HCT116 (cell line): ENCODE data around the gene SLC12A8. TPM values are rescaled to one million over a fixed set of nuclear protein-coding genes. Genes with fewer than 3 reads are reported as not detected.

ENCODE experiments used
- ATAC-seq: fragments of 200-7000 bp; cut with Tn5 transposase; 2 replicates; pipeline ENCODE4 v1.9.1; 2020; ENCODE audit warnings: mild to moderate bottlenecking, moderate library complexity
- BruUV-seq: library from RNA; stranded (reverse); fragments of 400-500 nt; replicated peaks from 2 replicates; lab custom pipeline; 2021; lab: Mats Ljungman, UMichigan
- CTCF ChIA-PET: fragments of 300-600 bp; sonication (Branson Sonifier 250); formaldehyde crosslinking; loops from one replicate; lab custom pipeline; 2021; ENCODE audit warnings: antibody characterized with exemption; lab: Charles Lee
- POLR2A ChIA-PET: fragments of 300-600, 350-600 bp; sonication (Branson Sonifier 250); formaldehyde crosslinking; loops from one replicate; lab custom pipeline; 2021; ENCODE audit warnings: antibody characterized with exemption; lab: Charles Lee
- RAD21 ChIA-PET, 2 experiments: fragments of 300-600 bp; sonication (Branson Sonifier 250); formaldehyde crosslinking; loops; one replicate each; lab custom pipeline; 2023; ENCODE audit warnings: low total read pairs in 2 of 2; ENCODE audit not compliant: uncharacterized antibody in 2 of 2, unreplicated experiment in 2 of 2, low non-redundant PET in 1 of 2; lab: Charles Lee
- DNase-seq: peaks from one replicate; pipeline ENCODE4 v3.0.0-alpha.2; 2010; ENCODE audit warnings: low read depth, low spot score
- H2AFZ ChIP-seq: fragments of 200-600 bp; shearing (Covaris generic), sonication (generic); 2 replicates; pipeline ENCODE4 v1.6.1; 2017; ENCODE audit warnings: low read depth, mixed run types, mixed read lengths, antibody characterized with exemption, low read length; ENCODE audit not compliant: poor library complexity, severe bottlenecking
- H3K27ac ChIP-seq: 2 replicates; pipeline ENCODE4 v1.5.1; 2012; ENCODE audit warnings: low read depth, low read length
- H3K27me3 ChIP-seq: fragments of 200-600 bp; sonication (generic); 2 replicates; pipeline ENCODE4 v1.6.1; 2016; ENCODE audit warnings: mixed run types, low read length, mixed read lengths; ENCODE audit not compliant: insufficient read depth
- H3K36me3 ChIP-seq, 2 experiments: fragments of 200-500 bp in 1 of 2; fragments of 200-600 bp in 1 of 2; sonication (Bioruptor generic) in 1 of 2; sonication (generic) in 1 of 2; 2 replicates each; pipeline versions ENCODE4 v1.5.1 to v1.6.1; 2014 to 2016; ENCODE audit warnings: low read length in 2 of 2, inconsistent platforms in 1 of 2, mixed read lengths in 1 of 2, mixed run types in 1 of 2; ENCODE audit not compliant: insufficient read depth in 2 of 2, control insufficient read depth in 1 of 2
- H3K4me1 ChIP-seq, 2 experiments: fragments of 200-600 bp in 1 of 2; sonication (generic) in 1 of 2; 2 replicates each; pipeline versions ENCODE4 v1.5.1 to v1.6.1; 2012 to 2017; ENCODE audit warnings: low read length in 2 of 2, inconsistent platforms in 1 of 2, mild to moderate bottlenecking in 1 of 2, mixed read lengths in 1 of 2, mixed run types in 1 of 2, moderate library complexity in 1 of 2; ENCODE audit not compliant: insufficient read depth in 2 of 2, control insufficient read depth in 1 of 2
- H3K4me2 ChIP-seq: fragments of 200-600 bp; sonication (generic); 2 replicates; pipeline ENCODE4 v1.6.1; 2017; ENCODE audit warnings: mixed run types, low read length, mixed read lengths
- H3K4me3 ChIP-seq, 2 experiments: fragments of 200-600 bp in 1 of 2; sonication (generic) in 1 of 2; replicated peaks in 1 of 2; 2 replicates each; pipeline ENCODE4 v1.5.1; 2011 to 2016; ENCODE audit warnings: low read length in 2 of 2, control low read depth in 1 of 2, low read depth in 1 of 2, mild to moderate bottlenecking in 1 of 2, mixed read lengths in 1 of 2, mixed run types in 1 of 2
- H3K79me2 ChIP-seq: fragments of 200-600 bp; sonication (generic); 2 replicates; pipeline ENCODE4 v1.6.1; 2017; ENCODE audit warnings: mild to moderate bottlenecking, mixed run types, low read length, moderate library complexity, mixed read lengths; ENCODE audit not compliant: insufficient read depth
- H3K9ac ChIP-seq: fragments of 200-600 bp; sonication (generic); 2 replicates; pipeline ENCODE4 v1.6.1; 2016; ENCODE audit warnings: low read length, mixed read lengths
- H3K9me2 ChIP-seq: fragments of 200-600 bp; sonication (generic), shearing (Covaris generic); 2 replicates; pipeline ENCODE4 v1.6.1; 2017; ENCODE audit warnings: mixed run types, mild to moderate bottlenecking, moderate library complexity; ENCODE audit not compliant: insufficient read depth
- H3K9me3 ChIP-seq, 2 experiments: fragments of 200-500 bp in 1 of 2; fragments of 200-600 bp in 1 of 2; sonication (Bioruptor generic) in 1 of 2; sonication (generic) in 1 of 2; 2 replicates each; pipeline ENCODE4 v1.6.1; 2014 to 2017; ENCODE audit warnings: low read length in 2 of 2, mixed read lengths in 2 of 2, inconsistent platforms in 1 of 2, low read depth in 1 of 2, mild to moderate bottlenecking in 1 of 2, mixed run types in 1 of 2, moderate library complexity in 1 of 2; ENCODE audit not compliant: control insufficient read depth in 1 of 2, insufficient read depth in 1 of 2
- H4K20me1 ChIP-seq: fragments of 200-600 bp; sonication (generic), shearing (Covaris generic); 2 replicates; pipeline ENCODE4 v1.6.1; 2017; ENCODE audit warnings: mixed run types, mild to moderate bottlenecking, moderate library complexity; ENCODE audit not compliant: insufficient read depth
- ATF3 ChIP-seq: IDR thresholded peaks from 2 replicates; pipeline ENCODE4 v1.6.1; 2012
- CBX3 ChIP-seq: IDR thresholded peaks from 2 replicates; pipeline ENCODE4 v1.6.1; 2012; ENCODE audit warnings: low read depth
- CEBPB ChIP-seq: IDR thresholded peaks from 2 replicates; pipeline ENCODE4 v1.6.1; 2012; ENCODE audit warnings: low read depth
- EGR1 ChIP-seq: IDR thresholded peaks from 2 replicates; pipeline ENCODE4 v1.6.1; 2012; ENCODE audit warnings: low read depth
- ELF1 ChIP-seq: IDR thresholded peaks from 2 replicates; pipeline ENCODE4 v1.6.1; 2012; ENCODE audit warnings: low read depth, borderline replicate concordance
- EZH2 ChIP-seq: fragments of 200-600 bp; sonication (generic); IDR thresholded peaks from 2 replicates; pipeline ENCODE4 v1.6.1; 2017; ENCODE audit warnings: antibody characterized with exemption, mixed run types
- EZH2phosphoT487 ChIP-seq: fragments of 200-600 bp; IDR thresholded peaks from 2 replicates; pipeline ENCODE4 v1.6.1; 2018; ENCODE audit warnings: antibody characterized with exemption, borderline replicate concordance
- FOSL1 ChIP-seq: IDR thresholded peaks from 2 replicates; pipeline ENCODE4 v1.6.1; 2012; ENCODE audit warnings: low read depth
- JUND ChIP-seq: IDR thresholded peaks from 2 replicates; pipeline ENCODE4 v1.6.1; 2012
- MAX ChIP-seq: IDR thresholded peaks from 2 replicates; pipeline ENCODE4 v1.6.1; 2012
- POLR2A ChIP-seq: IDR thresholded peaks from 2 replicates; pipeline ENCODE4 v1.7.0; 2011; ENCODE audit warnings: borderline replicate concordance; ENCODE audit not compliant: insufficient read depth, insufficient read length; ENCODE audit errors: extremely low read depth
- POLR2AphosphoS5 ChIP-seq: IDR thresholded peaks from 2 replicates; pipeline ENCODE4 v1.6.1; 2011; ENCODE audit warnings: mild to moderate bottlenecking, low read depth, low read length, moderate library complexity
- RAD21 ChIP-seq: IDR thresholded peaks from 2 replicates; pipeline ENCODE4 v1.6.1; 2012; ENCODE audit warnings: low read depth, mild to moderate bottlenecking
- SIN3A ChIP-seq: IDR thresholded peaks from 2 replicates; pipeline ENCODE4 v1.6.1; 2012; ENCODE audit warnings: low read depth
- SP1 ChIP-seq: IDR thresholded peaks from 2 replicates; pipeline ENCODE4 v1.6.1; 2012; ENCODE audit warnings: low read depth
- TCF7L2 ChIP-seq: IDR thresholded peaks from 2 replicates; pipeline ENCODE4 v1.7.0; 2011; ENCODE audit warnings: borderline replicate concordance, inconsistent platforms; ENCODE audit not compliant: insufficient read depth, insufficient read length; ENCODE audit errors: extremely low read depth
- YY1 ChIP-seq: IDR thresholded peaks from 2 replicates; pipeline ENCODE4 v1.6.1; 2011; ENCODE audit warnings: low read length, low read depth, moderate library complexity, mild to moderate bottlenecking; ENCODE audit not compliant: insufficient replicate concordance; ENCODE audit errors: extremely low read depth
- ZFX ChIP-seq: fragments of 450-650 bp; IDR thresholded peaks from 2 replicates; pipeline ENCODE4 v1.6.1; 2017
- intact Hi-C: fragments of 100-400 bp; cut with micrococcal nuclease; formaldehyde crosslinking; loops from 2 replicates; pipeline ENCODE4 v1.10.0; 2022
- total RNA-seq: library from RNA; stranded (reverse); gene quantifications from one replicate; pipeline ENCODE4 v1.2.1, GENCODE V29; 2021; ENCODE audit not compliant: unreplicated experiment
- TF ChIP-seq, protein P1 (sequence below), 3 experiments: fragments of 200-600 bp in 1 of 3; sonication (generic) in 1 of 3; IDR thresholded peaks in 2 of 3; conservative IDR thresholded peaks in 1 of 3; 2 replicates each; pipeline ENCODE4 v1.5.1; 2012 to 2017; ENCODE audit warnings: low read depth in 2 of 3, low read length in 2 of 3, antibody characterized with exemption in 1 of 3, borderline replicate concordance in 1 of 3, control low read depth in 1 of 3, mild to moderate bottlenecking in 1 of 3, mixed read lengths in 1 of 3, mixed run types in 1 of 3, moderate library complexity in 1 of 3; ENCODE audit not compliant: insufficient read depth in 1 of 3

The SLC12A8 gene
- total RNA-seq, 1 experiment from 2014 or later = 19.9 TPM

DNA sequence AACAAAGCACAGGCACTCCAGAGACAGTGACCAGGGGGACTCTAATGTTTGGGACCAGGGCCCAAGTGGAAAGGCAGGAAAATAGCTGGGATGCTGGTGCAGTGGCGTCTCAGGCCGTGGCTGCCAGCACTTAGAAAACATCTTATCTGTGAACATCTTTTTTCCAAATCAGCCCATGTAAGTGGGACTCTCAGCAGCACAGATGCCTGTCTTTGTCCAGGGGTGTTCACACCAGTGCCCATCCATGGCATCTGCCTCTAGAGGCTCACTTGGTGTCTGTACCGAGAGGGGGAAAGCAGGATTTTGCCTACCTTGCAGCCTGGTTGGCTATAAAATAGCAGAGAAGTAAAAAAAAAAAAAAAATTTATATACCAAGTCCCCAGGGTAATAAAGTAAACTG lies 26.7 kb downstream of the SLC12A8 start:
- POLR2A ChIA-PET = no interaction called here
- TF ChIP-seq TCF7L2 (no peak), ELF1 (no peak), YY1 (no peak), POLR2A (no peak), MAX (no peak), EGR1 (no peak), ZFX (no peak), EZH2 (no peak), ATF3 (no peak), RAD21 (no peak), EZH2phosphoT487 (no peak), JUND (no peak), SP1 (no peak), CBX3 (no peak), CEBPB (no peak), POLR2AphosphoS5 (no peak), FOSL1 (no peak), SIN3A (no peak)
- TF ChIP-seq, protein P1, sequence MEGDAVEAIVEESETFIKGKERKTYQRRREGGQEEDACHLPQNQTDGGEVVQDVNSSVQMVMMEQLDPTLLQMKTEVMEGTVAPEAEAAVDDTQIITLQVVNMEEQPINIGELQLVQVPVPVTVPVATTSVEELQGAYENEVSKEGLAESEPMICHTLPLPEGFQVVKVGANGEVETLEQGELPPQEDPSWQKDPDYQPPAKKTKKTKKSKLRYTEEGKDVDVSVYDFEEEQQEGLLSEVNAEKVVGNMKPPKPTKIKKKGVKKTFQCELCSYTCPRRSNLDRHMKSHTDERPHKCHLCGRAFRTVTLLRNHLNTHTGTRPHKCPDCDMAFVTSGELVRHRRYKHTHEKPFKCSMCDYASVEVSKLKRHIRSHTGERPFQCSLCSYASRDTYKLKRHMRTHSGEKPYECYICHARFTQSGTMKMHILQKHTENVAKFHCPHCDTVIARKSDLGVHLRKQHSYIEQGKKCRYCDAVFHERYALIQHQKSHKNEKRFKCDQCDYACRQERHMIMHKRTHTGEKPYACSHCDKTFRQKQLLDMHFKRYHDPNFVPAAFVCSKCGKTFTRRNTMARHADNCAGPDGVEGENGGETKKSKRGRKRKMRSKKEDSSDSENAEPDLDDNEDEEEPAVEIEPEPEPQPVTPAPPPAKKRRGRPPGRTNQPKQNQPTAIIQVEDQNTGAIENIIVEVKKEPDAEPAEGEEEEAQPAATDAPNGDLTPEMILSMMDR (IDR thresholded peaks at IDR 0.05 in 2 of 3, conservative IDR thresholded peaks at IDR 0.05 in 1 of 3; ENCODE audit: borderline replicate concordance in 1 of 3, insufficient read depth in 1 of 3, low read depth in 2 of 3, low read length in 2 of 3) = no peak
- CTCF ChIA-PET = no interaction called here
- no peak overlapping the region for H3K9ac ChIP-seq
- peaks cover 0 to 32% of the 10 kb centered on the region in 2 experiments; a peak in 2 of 4 replicates for H3K36me3 ChIP-seq
- H4K20me1 ChIP-seq = no peaks in the 10 kb centered on the region
- no peaks in the 10 kb centered on the region for H3K79me2 ChIP-seq
- no peaks in the 10 kb centered on the region for H3K9me2 ChIP-seq
- intact Hi-C loops = no loop called here
- no peak overlapping the region for H2AFZ ChIP-seq
- no peaks in the 10 kb centered on the region for H3K9me3 ChIP-seq
- no peak overlapping the region for H3K4me3 ChIP-seq
- H3K27me3 ChIP-seq = no peaks in the 10 kb centered on the region
- RAD21 ChIA-PET = no interaction called here
- no peak for DNase-seq
- no peak overlapping the region for H3K27ac ChIP-seq
- no peak overlapping the region for H3K4me2 ChIP-seq
- no peak for ATAC-seq
- no TSS peak for BruUV-seq
- no peaks in the 10 kb centered on the region for H3K4me1 ChIP-seq
